K562 (cell line): Measurements from ENCODE around the gene BEST1. TPM values are rescaled to one million over a fixed set of nuclear protein-coding genes. Genes with fewer than 3 reads are reported as not detected.
A peak's percentile ranks its signal among the peaks of the same experiment; 100 is the strongest.

Source experiments
- ATF3 ChIP-seq, 2 experiments: fragments of 450-650 bp in 1 of 2; sonication (generic) in 1 of 2; formaldehyde crosslinking in 1 of 2; IDR thresholded peaks in 1 of 2; conservative IDR thresholded peaks in 1 of 2; 2 replicates each; pipeline versions ENCODE4 v1.6.1 to v1.8.1; 2016 to 2023; ENCODE audit warnings: mild to moderate bottlenecking in 2 of 2, moderate library complexity in 2 of 2, inconsistent platforms in 1 of 2, missing genetic modification reagents in 1 of 2
- CCNT2 ChIP-seq: IDR thresholded peaks from 2 replicates; pipeline ENCODE4 v1.6.1; 2011; ENCODE audit warnings: borderline replicate concordance, low read depth, mild to moderate bottlenecking, moderate library complexity, mixed read lengths, low read length; ENCODE audit not compliant: insufficient read length; ENCODE audit errors: extremely low read depth
- NKRF ChIP-seq: fragments of 450-650 bp; IDR thresholded peaks from 2 replicates; pipeline ENCODE4 v1.6.1; 2016; ENCODE audit warnings: borderline replicate concordance
- PCBP2 ChIP-seq: fragments of 200-400 bp; formaldehyde crosslinking; IDR thresholded peaks from 2 replicates; pipeline ENCODE4 v1.6.1; 2018; ENCODE audit warnings: low read length, low read depth, mild to moderate bottlenecking, moderate library complexity; ENCODE audit not compliant: poor library complexity, severe bottlenecking
- PHB2 ChIP-seq: fragments of 450-650 bp; IDR thresholded peaks from 2 replicates; pipeline ENCODE4 v1.6.1; 2017; ENCODE audit warnings: low read depth
- RERE ChIP-seq: sonication (generic); formaldehyde crosslinking; IDR thresholded peaks from 2 replicates; pipeline ENCODE4 v1.8.0; 2023; ENCODE audit warnings: missing genetic modification reagents, mild to moderate bottlenecking, borderline replicate concordance
- SAFB ChIP-seq: fragments of 200-400 bp; formaldehyde crosslinking; IDR thresholded peaks from 2 replicates; pipeline ENCODE4 v1.6.1; 2017; ENCODE audit warnings: low read depth, low read length, borderline replicate concordance
- SMAD4 ChIP-seq: fragments of 250-450 bp; sonication (Bioruptor Pico); conservative IDR thresholded peaks from 2 replicates; pipeline ENCODE4 v1.8.0; 2021; ENCODE audit warnings: inconsistent platforms, mild to moderate bottlenecking, moderate library complexity
- ZBTB49 ChIP-seq: sonication (generic); formaldehyde crosslinking; IDR thresholded peaks from 2 replicates; pipeline ENCODE4 v1.8.0; 2022; ENCODE audit warnings: missing genetic modification reagents, mild to moderate bottlenecking, borderline replicate concordance
- ZFPM2 ChIP-seq: fragments of 250-450 bp; sonication (Bioruptor Pico); IDR thresholded peaks from 2 replicates; pipeline ENCODE4 v1.5.1; 2022; ENCODE audit warnings: mild to moderate bottlenecking
- ZNF79 ChIP-seq: fragments of 250-450 bp; sonication (Bioruptor Pico); IDR thresholded peaks from 2 replicates; pipeline ENCODE4 v1.4.0; 2020; ENCODE audit warnings: low read depth, mild to moderate bottlenecking, moderate library complexity
- polyA plus RNA-seq, 8 experiments: library from polyadenylated mRNA; depleted of rRNA in 4 of 8; stranded (reverse) in 5 of 8; unstranded in 3 of 8; fragments of >200 nt; fragmentation: Nextera tagmentation in 2 of 8; fragmentation: Illumina TruSeq in 1 of 8; extraction: Ambion mirVana in 2 of 8; extraction: Trizol in 1 of 8; gene quantifications; 2 replicates each; pipeline versions ENCODE4 v1.2.1 to v1.2.3, GENCODE V29; 2011 to 2014; ENCODE audit warnings: inconsistent platforms in 1 of 8, missing spikeins in 1 of 8
- total RNA-seq, 7 experiments: library from RNA; depleted of rRNA in 6 of 7; stranded (reverse); fragments of >200 nt in 6 of 7; fragmentation: Illumina TruSeq in 2 of 7; extraction: Trizol in 2 of 7; gene quantifications; 2 replicates each; pipeline versions ENCODE4 v1.2.1 to v1.2.3, GENCODE V29; 2011 to 2021; ENCODE audit warnings: low replicate concordance in 1 of 7
- TF ChIP-seq, protein P1 (sequence below): sonication (generic); formaldehyde crosslinking; IDR thresholded peaks from 2 replicates; pipeline ENCODE4 v1.8.1; 2023; ENCODE audit warnings: mild to moderate bottlenecking, missing genetic modification reagents

Gene BEST1
- total and polyA plus RNA-seq, 9 of the 15 experiments (the other 6 are each of a cell fraction or from before 2014, with no cell fraction given), result 0.07 to 1.3 (median 0.40) TPM

DNA sequence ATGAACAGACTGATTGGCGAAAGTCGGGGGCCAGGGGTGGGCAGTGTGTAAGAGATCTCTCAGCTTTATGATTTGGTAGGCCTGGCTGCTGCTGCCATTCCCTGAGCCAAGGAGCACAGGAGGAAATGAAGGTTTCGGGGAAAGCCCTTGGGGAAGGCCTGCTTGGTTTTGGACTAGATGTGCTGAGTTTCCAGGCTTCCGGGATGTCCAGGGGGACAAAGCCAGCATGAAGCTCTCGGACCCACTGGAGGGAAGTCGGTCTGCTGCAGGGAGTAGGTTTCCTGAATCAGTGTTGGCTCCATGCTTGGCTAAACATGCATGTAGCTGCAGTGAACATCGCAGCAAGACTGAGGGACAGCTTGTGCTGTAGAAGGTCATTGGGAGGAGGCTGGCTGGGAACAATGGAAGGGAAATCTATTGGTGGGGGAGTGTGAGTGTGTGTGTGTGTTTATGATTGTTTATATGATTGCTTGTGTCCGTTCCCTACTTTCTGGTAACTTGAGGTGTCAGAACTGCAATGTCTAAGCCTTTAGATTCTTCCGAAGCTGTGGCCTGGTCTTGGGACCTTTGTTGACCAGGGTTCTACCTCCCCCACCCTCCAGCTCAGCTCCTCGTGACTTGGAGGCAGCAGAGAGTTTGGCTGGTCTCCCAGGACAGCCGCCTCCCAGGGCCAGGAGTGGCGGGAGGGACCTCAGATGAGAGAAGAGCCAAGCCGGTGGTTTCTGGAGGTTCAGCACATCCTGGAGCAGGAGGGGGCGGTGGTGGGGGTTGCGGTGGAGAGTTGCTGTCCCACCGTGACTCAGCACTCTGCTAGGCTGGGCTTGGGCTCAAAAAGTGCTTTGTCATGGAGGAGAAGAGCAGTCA, 21.3 kb downstream of the BEST1 start (continued):
- TF ChIP-seq ZBTB49 (CRISPR knock-in tag) (no peak), SMAD4 (CRISPR knock-in tag) (peak; percentile 84), NKRF (peak; percentile 78), ZNF79 (CRISPR knock-in tag) (no peak), SAFB (no peak), ATF3 (IDR thresholded peaks at IDR 0.05) (peak; percentile 71; the same call in 1 of the 2 replicates), ATF3 (CRISPR knock-in tag; conservative IDR thresholded peaks at IDR 0.05) (no peak), PCBP2 (no peak), RERE (CRISPR knock-in tag) (no peak), ZFPM2 (CRISPR knock-in tag) (no peak), CCNT2 (peak; percentile 91), PHB2 (peak; percentile 77)
- TF ChIP-seq, protein P1, sequence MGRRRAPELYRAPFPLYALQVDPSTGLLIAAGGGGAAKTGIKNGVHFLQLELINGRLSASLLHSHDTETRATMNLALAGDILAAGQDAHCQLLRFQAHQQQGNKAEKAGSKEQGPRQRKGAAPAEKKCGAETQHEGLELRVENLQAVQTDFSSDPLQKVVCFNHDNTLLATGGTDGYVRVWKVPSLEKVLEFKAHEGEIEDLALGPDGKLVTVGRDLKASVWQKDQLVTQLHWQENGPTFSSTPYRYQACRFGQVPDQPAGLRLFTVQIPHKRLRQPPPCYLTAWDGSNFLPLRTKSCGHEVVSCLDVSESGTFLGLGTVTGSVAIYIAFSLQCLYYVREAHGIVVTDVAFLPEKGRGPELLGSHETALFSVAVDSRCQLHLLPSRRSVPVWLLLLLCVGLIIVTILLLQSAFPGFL (CRISPR knock-in tag), result 0 out of 2 replicates have a peak, but pooled peaks have one; percentile 14
